Testis (tissue), 2 donors: Measurements from ENCODE around the gene MYO18B.

Source experiments
- POLR2A ChIP-seq: fragments of 450-650 bp; IDR thresholded peaks from one replicate; pipeline ENCODE4 v1.6.1; 2017; ENCODE audit warnings: antibody characterized with exemption, mild to moderate bottlenecking, moderate library complexity
- TF ChIP-seq, protein P1 (sequence below), 3 experiments: fragments of 450-650 bp in 2 of 3; fragments of 200-600 bp in 1 of 3; sonication (generic) in 1 of 3; IDR thresholded peaks; one replicate each; pipeline ENCODE4 v1.5.1; 2016 to 2019; ENCODE audit warnings: antibody characterized with exemption in 3 of 3, mild to moderate bottlenecking in 2 of 3, moderate library complexity in 1 of 3

DNA sequence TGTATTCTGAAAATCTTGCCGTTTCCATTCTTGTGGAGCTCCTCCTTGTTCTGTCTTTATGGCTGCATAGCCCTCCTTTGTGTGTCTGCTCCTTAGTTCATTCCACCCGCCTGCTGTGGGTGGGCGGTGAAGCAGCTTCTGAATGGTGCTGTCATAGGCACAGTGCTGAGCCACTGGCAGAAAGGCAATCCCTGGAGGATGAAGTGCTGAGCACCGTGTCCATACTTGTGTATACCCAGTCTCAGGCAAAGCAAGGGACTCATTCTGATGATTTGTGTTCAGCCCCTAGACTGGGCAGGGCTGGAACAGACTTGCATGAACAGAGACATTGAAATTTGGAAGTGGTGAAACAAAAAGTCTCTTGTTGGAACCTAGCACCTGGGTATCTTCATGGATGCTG lies 134.9 kb downstream of the MYO18B start:
- TF ChIP-seq, protein P1, sequence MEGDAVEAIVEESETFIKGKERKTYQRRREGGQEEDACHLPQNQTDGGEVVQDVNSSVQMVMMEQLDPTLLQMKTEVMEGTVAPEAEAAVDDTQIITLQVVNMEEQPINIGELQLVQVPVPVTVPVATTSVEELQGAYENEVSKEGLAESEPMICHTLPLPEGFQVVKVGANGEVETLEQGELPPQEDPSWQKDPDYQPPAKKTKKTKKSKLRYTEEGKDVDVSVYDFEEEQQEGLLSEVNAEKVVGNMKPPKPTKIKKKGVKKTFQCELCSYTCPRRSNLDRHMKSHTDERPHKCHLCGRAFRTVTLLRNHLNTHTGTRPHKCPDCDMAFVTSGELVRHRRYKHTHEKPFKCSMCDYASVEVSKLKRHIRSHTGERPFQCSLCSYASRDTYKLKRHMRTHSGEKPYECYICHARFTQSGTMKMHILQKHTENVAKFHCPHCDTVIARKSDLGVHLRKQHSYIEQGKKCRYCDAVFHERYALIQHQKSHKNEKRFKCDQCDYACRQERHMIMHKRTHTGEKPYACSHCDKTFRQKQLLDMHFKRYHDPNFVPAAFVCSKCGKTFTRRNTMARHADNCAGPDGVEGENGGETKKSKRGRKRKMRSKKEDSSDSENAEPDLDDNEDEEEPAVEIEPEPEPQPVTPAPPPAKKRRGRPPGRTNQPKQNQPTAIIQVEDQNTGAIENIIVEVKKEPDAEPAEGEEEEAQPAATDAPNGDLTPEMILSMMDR (IDR thresholded peaks at IDR 0.05) = no peak
- TF ChIP-seq POLR2A = no peak
